GM18951 (cell line): ENCODE data around the gene SRSF1.
A peak's percentile ranks its signal among the peaks of the same experiment; 100 is the strongest.

Experiments used
- POLR2A ChIP-seq: IDR thresholded peaks from 4 replicates; pipeline ENCODE4 v1.6.1; 2011; ENCODE audit warnings: mild to moderate bottlenecking; ENCODE audit not compliant: insufficient read length, insufficient read depth; ENCODE audit errors: extremely low read depth
- in situ Hi-C: fragments of 300-500 bp; cut with MboI; formaldehyde crosslinking; loops from one replicate; pipeline ENCODE4 v1.12.0; 2022; ENCODE audit warnings: low sequenced_read_pairs, mixed read lengths, inconsistent platforms; ENCODE audit not compliant: unreplicated experiment

Gene SRSF1

DNA sequence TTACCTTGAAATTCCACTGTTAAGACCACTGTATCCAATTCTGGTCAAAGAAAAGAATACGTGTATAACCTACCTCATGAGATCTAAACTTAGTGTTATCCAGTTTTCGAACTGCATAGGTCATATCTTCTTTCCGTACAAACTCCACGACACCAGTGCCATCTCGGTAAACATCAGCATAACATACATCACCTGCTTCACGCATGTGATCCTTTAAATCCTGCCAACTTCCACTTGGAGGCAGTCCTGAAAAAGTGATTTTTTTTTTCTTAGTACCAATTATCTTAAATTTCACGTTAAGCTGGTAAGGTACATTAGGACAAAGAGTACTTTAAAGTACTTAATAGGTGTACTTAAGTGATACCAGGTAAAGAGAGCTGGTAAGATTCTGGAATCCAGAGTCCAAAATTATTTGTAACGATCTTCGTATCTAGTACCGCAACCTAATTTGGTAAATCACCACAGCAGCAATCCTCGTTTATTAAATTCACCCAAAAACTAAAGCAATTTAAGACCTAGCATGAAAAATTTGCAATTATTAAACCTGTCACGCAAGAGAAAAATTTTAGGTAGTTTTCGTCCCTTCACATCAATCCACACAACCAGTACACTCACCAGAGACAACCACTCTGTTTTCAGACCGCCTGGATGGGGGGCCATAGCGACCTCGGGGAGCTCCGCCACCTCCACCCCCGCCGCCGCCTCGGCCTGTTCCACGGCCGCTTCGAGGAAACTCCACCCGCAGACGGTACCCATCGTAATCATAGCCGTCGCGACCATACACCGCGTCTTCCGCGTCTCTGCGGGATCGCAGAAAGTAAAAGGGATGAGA is 1.1 kb downstream of the SRSF1 start:
- no peak for TF ChIP-seq POLR2A
- in situ Hi-C loops: loop anchor here (10.0 kb wide), 1 partner anchor 111 kb away; no protein-coding TSS in a partner anchor

DNA sequence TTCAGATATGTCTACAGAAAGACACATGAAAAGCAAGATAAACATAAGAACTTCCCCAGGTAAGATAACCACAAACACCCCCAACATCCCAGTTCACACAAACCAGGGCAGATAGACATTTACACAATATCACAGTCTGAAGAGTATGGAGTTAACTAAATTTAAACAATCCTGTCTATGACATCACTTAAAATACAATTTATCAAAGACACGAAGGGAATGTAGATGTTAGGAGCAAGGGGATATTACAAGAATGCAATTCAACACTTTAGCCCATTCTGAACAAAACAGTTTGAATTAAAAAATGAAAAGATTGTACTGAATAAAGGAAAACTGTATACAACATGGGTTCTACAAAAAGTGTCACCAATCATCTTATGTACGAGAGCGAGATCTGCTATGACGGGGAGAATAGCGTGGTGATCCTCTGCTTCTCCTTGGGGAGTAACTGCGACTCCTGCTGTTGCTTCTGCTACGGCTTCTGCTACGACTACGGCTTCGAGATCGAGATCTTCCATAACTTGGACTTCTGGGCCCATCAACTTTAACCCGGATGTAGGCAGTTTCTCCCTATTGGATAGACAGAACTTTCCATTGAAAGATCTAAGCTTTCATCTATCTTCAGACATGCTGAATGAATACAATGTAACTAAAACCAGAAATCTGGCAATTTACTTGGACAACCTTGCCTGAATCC is 1.9 kb downstream of the SRSF1 start:
- in situ Hi-C loops: loop anchor here (10.0 kb wide), 1 partner anchor 110 kb away; no protein-coding TSS in a partner anchor
- TF ChIP-seq POLR2A: no peak

DNA sequence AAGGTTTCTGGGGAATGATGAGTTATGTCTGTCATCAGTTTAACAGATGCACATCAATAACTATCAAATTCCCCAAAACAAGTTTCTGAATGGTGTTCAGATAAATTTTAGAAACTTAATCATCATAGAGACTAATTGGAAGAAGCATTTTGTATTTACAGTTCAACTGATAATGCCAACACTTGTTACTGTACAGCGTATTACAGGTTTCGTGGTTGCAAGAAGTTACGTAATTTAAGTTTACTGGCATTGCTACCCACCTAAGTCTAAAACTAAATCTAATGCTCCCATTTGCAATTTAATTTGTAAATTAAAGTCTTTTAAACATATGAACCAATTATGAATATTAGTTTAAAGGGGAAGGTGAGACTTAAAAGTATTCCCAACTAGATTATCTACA is 3.0 kb downstream of the SRSF1 start:
- in situ Hi-C loops: loop anchor here (10.0 kb wide), 1 partner anchor 109 kb away; no protein-coding TSS in a partner anchor
- no peak for TF ChIP-seq POLR2A

DNA sequence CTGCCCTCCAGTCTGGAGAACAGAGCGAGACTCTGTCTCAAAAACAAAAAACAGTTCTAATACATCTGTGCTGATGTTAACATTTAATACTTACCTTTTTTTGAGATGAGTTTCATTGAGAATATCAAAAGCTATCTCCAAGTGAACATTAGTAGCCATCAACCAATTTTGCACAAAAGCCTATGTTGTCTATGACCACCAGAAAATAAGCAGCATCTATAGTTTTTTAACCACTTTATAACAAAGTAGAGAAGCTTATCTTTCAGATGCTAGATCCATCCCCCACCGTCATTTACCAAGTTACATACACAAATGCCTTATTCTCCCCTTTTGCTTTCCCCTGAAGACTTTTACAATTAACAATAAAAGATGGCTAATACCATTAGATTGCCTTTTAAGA is 4.1 kb downstream of the SRSF1 start:
- TF ChIP-seq POLR2A: no peak
- in situ Hi-C loops: loop anchor here (10.0 kb wide), 1 partner anchor 108 kb away; no protein-coding TSS in a partner anchor

DNA sequence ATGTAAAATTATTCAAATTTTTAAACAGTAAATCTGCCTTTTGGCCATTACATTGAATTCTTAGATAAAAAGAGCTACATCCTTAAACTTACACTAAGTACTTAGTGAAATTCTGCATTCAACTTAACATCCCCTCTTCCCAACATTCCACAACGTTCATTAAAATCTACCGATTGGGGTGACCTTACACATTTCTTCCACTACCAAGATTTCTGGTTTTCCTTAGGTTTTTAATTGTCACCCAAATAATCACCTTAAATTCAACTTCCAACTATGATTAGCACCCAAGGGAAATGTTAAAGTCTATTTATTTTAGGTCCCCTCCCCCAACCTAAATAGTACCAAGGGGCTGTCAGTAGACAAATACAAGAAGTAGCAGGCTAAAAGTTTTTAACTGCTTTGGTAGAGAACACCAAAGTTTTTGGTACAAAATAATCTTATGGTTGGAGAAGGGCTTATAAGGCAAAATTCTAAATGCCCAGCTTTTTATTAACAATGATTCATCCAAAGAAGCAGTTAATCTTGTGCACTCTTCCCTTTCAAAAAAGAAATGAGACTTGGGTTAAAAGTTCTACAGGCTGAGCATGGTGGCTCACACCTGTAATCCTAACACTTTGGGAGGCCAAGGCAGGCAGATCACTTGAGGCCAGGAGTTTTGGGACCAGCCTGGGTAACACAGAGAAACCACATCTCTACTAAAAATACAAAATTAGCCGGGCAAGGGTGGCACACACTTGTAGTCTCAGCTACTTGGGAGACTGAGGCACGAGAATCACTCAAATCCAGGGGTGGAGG is 4.7 kb downstream of the SRSF1 start:
- no peak for TF ChIP-seq POLR2A
- in situ Hi-C loops: loop anchor here (10.0 kb wide), 1 partner anchor 108 kb away; no protein-coding TSS in a partner anchor

DNA sequence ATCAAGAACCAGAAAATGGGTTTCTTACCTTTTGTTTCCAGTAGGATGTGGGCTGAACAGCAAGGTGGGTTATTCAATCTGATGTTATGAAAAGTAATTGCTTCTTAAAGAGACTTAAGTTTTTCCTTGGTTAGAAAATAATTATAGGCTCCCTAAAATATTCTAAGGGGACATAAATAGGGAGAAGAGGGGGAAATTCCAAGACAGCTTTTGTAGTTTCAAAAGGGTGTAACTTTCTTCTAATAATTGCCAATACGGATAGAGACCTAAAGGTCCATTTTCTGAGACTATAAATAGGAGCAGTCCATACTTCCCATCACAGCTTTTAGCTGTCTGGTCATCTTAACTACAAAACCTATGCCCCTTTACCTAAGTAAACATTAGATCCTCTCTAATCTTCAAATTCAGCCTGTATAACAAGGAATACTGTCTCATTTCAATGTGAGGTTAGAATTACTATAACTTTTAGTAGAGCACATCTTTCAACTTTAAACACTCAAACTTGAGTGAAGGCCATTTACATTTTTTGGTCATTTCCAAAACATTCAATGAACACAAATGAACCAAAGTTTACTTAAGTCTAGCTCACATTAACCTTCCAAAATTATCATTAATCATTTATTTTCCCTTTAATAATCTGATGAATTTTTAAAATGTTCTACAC is 5.5 kb downstream of the SRSF1 start:
- in situ Hi-C loops: loop anchor here (10.0 kb wide), 1 partner anchor 107 kb away; no protein-coding TSS in a partner anchor
- TF ChIP-seq POLR2A: peak; percentile 19

DNA sequence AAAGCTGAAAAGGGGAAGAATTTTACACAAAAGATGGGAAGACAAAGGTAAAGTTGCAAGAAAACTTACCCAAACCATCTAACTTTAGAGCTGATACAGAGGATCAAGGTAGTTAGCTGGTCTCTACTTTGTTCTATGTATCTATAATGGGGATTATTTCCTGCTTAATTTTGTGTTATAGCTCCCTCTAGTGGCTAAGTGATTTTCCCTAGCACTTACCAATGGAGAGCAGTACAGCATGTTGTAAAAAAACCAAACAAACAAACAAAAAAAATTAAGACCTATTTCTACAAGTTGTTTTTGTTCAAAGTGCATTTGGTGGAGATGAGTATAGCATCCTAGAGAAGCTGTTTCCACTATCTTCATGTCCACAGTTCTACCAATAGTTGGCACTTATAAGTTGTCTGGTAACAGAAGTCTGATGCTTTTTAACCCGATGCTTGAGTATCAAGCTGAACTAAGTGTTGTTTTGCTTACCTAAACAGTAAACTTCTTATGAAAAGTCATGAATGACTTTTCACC is 7.5 kb downstream of the SRSF1 start:
- in situ Hi-C loops: loop anchor here (5.0 to 10.0 kb wide), 2 partner anchors 105 to 142 kb away; no protein-coding TSS in a partner anchor
- no peak for TF ChIP-seq POLR2A

DNA sequence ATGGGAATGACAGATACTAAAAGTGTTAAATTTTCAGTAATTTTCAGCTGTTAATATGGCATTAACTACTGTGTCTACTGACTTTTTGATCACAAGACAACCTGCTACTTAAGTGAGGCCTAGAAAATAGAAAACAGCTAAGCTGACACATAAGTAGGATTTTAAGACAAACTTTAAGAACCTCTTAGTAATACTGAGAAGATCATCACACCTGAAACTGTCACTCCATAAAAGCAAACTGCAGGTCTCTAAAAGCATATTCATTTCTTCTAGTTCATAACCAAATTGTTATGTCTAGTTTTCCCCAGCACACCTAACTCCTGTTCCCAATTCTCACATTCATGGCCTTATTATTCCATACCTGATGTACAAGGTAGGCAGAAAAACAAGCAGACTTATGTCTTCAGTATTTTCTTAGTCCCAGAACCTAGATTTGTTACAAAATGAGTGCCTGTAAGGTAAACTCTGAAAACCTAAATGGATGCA is 8.0 kb downstream of the SRSF1 start:
- in situ Hi-C loops: loop anchor here (5.0 kb wide), 1 partner anchor 142 kb away; no protein-coding TSS in a partner anchor
- no peak for TF ChIP-seq POLR2A

DNA sequence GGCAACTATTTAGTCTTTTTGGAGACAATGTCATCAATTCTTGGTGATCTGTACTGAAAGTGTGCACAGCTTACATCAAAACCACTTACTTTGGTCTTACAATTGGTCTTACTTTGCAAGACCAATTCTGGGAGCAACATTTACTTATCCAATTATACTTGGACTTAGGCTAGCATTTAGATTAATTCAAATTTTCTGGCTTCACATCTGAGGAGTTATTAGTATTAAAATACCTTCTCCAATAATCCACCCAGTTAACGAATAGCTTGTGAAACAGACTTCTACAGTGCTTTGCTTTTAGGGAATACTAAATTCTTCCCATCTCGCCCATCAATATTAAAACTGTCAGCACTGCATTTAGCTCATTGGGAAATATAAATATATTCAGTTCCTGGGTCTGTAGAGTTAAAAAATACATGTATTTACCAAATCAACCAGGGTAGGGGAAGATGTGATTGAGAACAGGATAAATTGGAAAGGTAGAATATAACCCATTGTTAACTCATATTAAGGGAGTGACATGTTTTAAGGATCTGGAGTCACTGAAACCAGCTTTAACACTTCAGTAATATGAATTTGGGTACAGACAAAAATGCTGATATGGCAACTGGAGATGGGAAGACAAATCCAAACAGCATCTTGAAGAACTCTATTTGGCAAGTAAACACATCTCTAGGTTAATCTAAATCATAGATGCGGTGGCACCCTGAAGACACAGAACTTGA is 9.8 kb downstream of the SRSF1 start:
- in situ Hi-C loops: loop anchor here (5.0 kb wide), 1 partner anchor 140 kb away; no protein-coding TSS in a partner anchor
- TF ChIP-seq POLR2A: no peak

DNA sequence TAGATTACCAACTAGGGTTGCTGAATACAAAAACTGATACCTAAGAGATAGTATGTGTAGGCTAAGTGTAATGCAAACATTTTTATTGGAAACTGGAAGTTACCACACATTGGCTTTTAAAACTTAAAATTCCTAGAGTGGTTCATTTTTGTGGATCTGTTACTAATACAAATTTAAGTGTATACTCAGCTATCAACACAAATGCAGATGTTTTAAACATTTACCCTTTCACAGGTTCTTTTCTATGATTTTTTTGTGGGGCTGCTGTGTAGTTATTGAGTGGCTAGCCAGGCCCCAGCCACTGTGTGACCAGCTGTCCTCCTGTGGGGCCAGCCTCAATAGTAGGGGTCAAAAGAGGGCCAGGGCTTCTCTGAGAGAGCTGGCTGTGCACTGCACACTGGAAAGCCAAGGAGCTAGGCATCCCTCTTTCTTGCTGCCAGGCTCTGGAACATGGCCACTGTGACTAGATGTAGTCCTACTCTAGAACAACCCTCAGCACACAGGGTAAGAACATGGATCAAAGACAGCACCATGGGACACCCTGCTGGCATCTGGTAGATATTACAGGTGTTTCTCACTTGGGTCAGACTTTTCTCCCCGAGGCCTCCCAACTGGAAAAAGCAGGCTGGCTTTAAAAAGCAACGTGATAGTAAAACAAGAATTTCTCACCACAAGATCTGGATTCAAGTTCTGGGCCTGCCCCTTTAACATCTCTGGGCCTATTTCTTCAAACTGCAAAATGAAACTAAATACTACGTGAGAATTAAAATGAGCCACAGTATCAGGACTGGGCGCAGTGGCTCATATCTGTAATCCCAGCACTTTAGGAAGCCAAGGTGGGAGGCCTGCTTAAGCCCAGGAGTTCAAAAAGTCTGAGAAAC is 11.7 kb downstream of the SRSF1 start:
- TF ChIP-seq POLR2A: no peak
- in situ Hi-C loops: loop anchor here (5.0 kb wide), 1 partner anchor 138 kb away; no protein-coding TSS in a partner anchor

DNA sequence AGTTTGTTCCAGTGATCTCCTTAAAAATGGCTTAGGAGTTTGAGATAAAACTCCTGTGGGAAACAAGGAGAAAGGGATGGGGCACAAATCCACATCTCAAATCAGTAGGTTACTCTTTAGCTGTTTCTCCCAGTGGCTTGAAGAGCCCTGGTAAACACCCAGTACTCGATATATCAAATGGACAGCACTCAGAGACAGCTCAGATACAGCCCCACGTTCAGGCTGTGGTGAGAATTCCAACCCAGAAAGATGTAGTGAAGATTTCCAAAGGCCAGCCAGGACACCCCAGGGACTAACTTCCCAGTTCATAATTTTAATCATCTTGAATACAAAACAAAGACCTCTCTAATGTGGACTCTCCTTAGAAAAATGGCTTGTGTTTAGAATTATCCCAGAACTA is 12.6 kb downstream of the SRSF1 start:
- in situ Hi-C loops: no loop called here

More for the DNA sequence above, 12.6 kb downstream of the SRSF1 start:
- no peak for TF ChIP-seq POLR2A
